ENCODE results near the gene MRM2.

The MRM2 gene

GRCh38 chr7:2213551-2214215 lies 28.3 kb downstream of the MRM2 start:
- TF ChIP-seq TAF1 (IDR thresholded peaks at IDR 0.05; ENCODE audit: low read depth, low read length) (no peak), POLR2A (IDR thresholded peaks at IDR 0.05; ENCODE audit: low read depth, low read length) (no peak), PAX5 (IDR thresholded peaks at IDR 0.05; ENCODE audit: insufficient read depth, low read length, severe bottlenecking) (no peak), SPI1 (IDR thresholded peaks at IDR 0.05; ENCODE audit: low read depth, low read length) (no peak), POU2F2 (IDR thresholded peaks at IDR 0.05; ENCODE audit: low read depth, low read length) (no peak), POLR2AphosphoS5 (IDR thresholded peaks at IDR 0.05; ENCODE audit: low read depth, low read length) (no peak)
- FAIRE-seq (no peak), DNase-seq (ENCODE audit: insufficient read length, low spot score) (no peak)

GRCh38 chr7:2212906-2213305 lies 29.1 kb downstream of the MRM2 start:
- TF ChIP-seq SPI1 (IDR thresholded peaks at IDR 0.05; ENCODE audit: low read depth, low read length) (no peak), POU2F2 (IDR thresholded peaks at IDR 0.05; ENCODE audit: low read depth, low read length) (no peak), TAF1 (IDR thresholded peaks at IDR 0.05; ENCODE audit: low read depth, low read length) (no peak), POLR2AphosphoS5 (IDR thresholded peaks at IDR 0.05; ENCODE audit: low read depth, low read length) (no peak), POLR2A (IDR thresholded peaks at IDR 0.05; ENCODE audit: low read depth, low read length) (no peak), PAX5 (IDR thresholded peaks at IDR 0.05; ENCODE audit: insufficient read depth, low read length, severe bottlenecking) (no peak)
- DNase-seq (ENCODE audit: insufficient read length, low spot score) (no peak), FAIRE-seq (no peak)

DNA sequence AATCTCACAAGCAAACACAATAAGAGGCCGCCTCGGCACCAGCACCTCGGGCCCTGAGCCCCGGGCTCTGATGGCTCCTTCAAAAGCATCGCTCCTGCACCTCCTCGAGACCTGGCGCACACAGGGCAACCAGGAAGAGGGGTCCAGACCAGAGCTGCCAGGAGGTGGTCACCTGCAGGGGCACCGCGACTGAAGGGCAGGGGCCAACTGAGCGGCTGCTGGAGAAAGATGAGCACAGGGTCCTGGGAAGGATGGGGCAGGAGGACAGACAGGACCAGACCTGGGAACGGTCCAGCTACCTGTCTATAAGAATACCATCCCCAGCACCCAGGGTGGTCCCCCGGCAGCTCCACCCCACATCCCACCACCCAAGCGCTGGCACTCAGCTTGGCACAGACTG lies 30.1 kb downstream of the MRM2 start:
- FAIRE-seq (no peak), DNase-seq (ENCODE audit: insufficient read length, low spot score) (no peak)
- TF ChIP-seq POLR2AphosphoS5 (IDR thresholded peaks at IDR 0.05; ENCODE audit: low read depth, low read length) (no peak), SPI1 (IDR thresholded peaks at IDR 0.05; ENCODE audit: low read depth, low read length) (no peak), TAF1 (IDR thresholded peaks at IDR 0.05; ENCODE audit: low read depth, low read length) (no peak), POLR2A (IDR thresholded peaks at IDR 0.05; ENCODE audit: low read depth, low read length) (no peak), PAX5 (IDR thresholded peaks at IDR 0.05; ENCODE audit: insufficient read depth, low read length, severe bottlenecking) (no peak), POU2F2 (IDR thresholded peaks at IDR 0.05; ENCODE audit: low read depth, low read length) (no peak)

GRCh38 chr7:2211259-2211880 lies 30.6 kb downstream of the MRM2 start:
- no peak for TF ChIP-seq TAF1 (IDR thresholded peaks at IDR 0.05; ENCODE audit: low read depth, low read length)
- TF ChIP-seq POU2F2 (IDR thresholded peaks at IDR 0.05; ENCODE audit: low read depth, low read length): no peak
- TF ChIP-seq POLR2AphosphoS5 (IDR thresholded peaks at IDR 0.05; ENCODE audit: low read depth, low read length): no peak
- TF ChIP-seq PAX5 (IDR thresholded peaks at IDR 0.05; ENCODE audit: insufficient read depth, low read length, severe bottlenecking): no peak
- TF ChIP-seq POLR2A (IDR thresholded peaks at IDR 0.05; ENCODE audit: low read depth, low read length): no peak
- no peak for TF ChIP-seq SPI1 (IDR thresholded peaks at IDR 0.05; ENCODE audit: low read depth, low read length)
- DNase-seq (ENCODE audit: insufficient read length, low spot score) (no peak), FAIRE-seq (no peak)

GRCh38 chr7:2210551-2211258 lies 31.3 kb downstream of the MRM2 start:
- FAIRE-seq (no peak), DNase-seq (ENCODE audit: insufficient read length, low spot score) (no peak)
- TF ChIP-seq POLR2A (IDR thresholded peaks at IDR 0.05; ENCODE audit: low read depth, low read length) (no peak), POU2F2 (IDR thresholded peaks at IDR 0.05; ENCODE audit: low read depth, low read length) (no peak), TAF1 (IDR thresholded peaks at IDR 0.05; ENCODE audit: low read depth, low read length) (no peak), POLR2AphosphoS5 (IDR thresholded peaks at IDR 0.05; ENCODE audit: low read depth, low read length) (no peak), PAX5 (IDR thresholded peaks at IDR 0.05; ENCODE audit: insufficient read depth, low read length, severe bottlenecking) (no peak), SPI1 (IDR thresholded peaks at IDR 0.05; ENCODE audit: low read depth, low read length) (no peak)

GRCh38 chr7:2209961-2210323 lies 32.1 kb downstream of the MRM2 start:
- TF ChIP-seq POU2F2 (IDR thresholded peaks at IDR 0.05; ENCODE audit: low read depth, low read length) (no peak), PAX5 (IDR thresholded peaks at IDR 0.05; ENCODE audit: insufficient read depth, low read length, severe bottlenecking) (no peak), SPI1 (IDR thresholded peaks at IDR 0.05; ENCODE audit: low read depth, low read length) (no peak), TAF1 (IDR thresholded peaks at IDR 0.05; ENCODE audit: low read depth, low read length) (no peak), POLR2AphosphoS5 (IDR thresholded peaks at IDR 0.05; ENCODE audit: low read depth, low read length) (no peak), POLR2A (IDR thresholded peaks at IDR 0.05; ENCODE audit: low read depth, low read length) (no peak)
- FAIRE-seq: no peak

GRCh38 chr7:2209146-2209960 lies 32.7 kb downstream of the MRM2 start:
- FAIRE-seq: peak; percentile 69
- DNase-seq (ENCODE audit: insufficient read length, low spot score): peak; percentile 85
- TF ChIP-seq POLR2A (IDR thresholded peaks at IDR 0.05; ENCODE audit: low read depth, low read length) (no peak), POU2F2 (IDR thresholded peaks at IDR 0.05; ENCODE audit: low read depth, low read length) (peak; percentile 51; the same call in 1 of the 2 replicates), TAF1 (IDR thresholded peaks at IDR 0.05; ENCODE audit: low read depth, low read length) (no peak), PAX5 (IDR thresholded peaks at IDR 0.05; ENCODE audit: insufficient read depth, low read length, severe bottlenecking) (no peak), SPI1 (IDR thresholded peaks at IDR 0.05; ENCODE audit: low read depth, low read length) (no peak), POLR2AphosphoS5 (IDR thresholded peaks at IDR 0.05; ENCODE audit: low read depth, low read length) (peak; percentile 30; the same call in 1 of the 2 replicates)

More at GRCh38 chr7:2209961-2210323, 32.1 kb downstream of the MRM2 start:
- no peak for DNase-seq (ENCODE audit: insufficient read length, low spot score)

DNA sequence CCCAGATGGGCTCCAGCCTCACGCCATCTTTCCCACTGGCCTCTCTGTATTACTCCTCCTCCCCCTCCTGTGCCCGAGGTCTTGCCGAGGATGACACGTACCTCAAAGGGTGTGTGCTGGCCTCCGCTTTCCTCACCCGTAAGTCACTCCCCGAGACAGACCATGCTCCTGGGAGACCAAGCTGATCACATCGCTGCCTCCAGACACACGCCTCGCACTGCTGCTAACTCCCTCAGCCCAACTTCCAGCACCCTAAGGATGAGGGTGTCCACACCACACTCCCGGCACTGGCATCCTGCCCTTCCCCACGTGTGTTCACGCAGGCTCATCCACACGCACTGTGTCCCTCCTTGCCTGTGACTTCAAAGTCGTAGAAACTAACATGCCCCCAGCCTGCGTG lies 33.3 kb downstream of the MRM2 start:
- DNase-seq (ENCODE audit: insufficient read length, low spot score) (no peak), FAIRE-seq (no peak)

More for the DNA sequence above, 33.3 kb downstream of the MRM2 start:
- TF ChIP-seq POLR2A (IDR thresholded peaks at IDR 0.05; ENCODE audit: low read depth, low read length) (no peak), SPI1 (IDR thresholded peaks at IDR 0.05; ENCODE audit: low read depth, low read length) (no peak), POU2F2 (IDR thresholded peaks at IDR 0.05; ENCODE audit: low read depth, low read length) (no peak), POLR2AphosphoS5 (IDR thresholded peaks at IDR 0.05; ENCODE audit: low read depth, low read length) (no peak)
